IPS-18c (cell line): ENCODE results near the gene TANC1.

Experiments used
- H3K4me3 ChIP-seq: 2 replicates; pipeline ENCODE4 v1.7.0; 2013; ENCODE audit warnings: low read depth, mild to moderate bottlenecking, low read length, moderate library complexity; ENCODE audit not compliant: insufficient read depth
- H3K9me3 ChIP-seq: one replicate; pipeline ENCODE4 v1.6.1; 2013; ENCODE audit warnings: mild to moderate bottlenecking, low read length, moderate library complexity; ENCODE audit not compliant: control insufficient read depth, insufficient read depth

The TANC1 gene

DNA sequence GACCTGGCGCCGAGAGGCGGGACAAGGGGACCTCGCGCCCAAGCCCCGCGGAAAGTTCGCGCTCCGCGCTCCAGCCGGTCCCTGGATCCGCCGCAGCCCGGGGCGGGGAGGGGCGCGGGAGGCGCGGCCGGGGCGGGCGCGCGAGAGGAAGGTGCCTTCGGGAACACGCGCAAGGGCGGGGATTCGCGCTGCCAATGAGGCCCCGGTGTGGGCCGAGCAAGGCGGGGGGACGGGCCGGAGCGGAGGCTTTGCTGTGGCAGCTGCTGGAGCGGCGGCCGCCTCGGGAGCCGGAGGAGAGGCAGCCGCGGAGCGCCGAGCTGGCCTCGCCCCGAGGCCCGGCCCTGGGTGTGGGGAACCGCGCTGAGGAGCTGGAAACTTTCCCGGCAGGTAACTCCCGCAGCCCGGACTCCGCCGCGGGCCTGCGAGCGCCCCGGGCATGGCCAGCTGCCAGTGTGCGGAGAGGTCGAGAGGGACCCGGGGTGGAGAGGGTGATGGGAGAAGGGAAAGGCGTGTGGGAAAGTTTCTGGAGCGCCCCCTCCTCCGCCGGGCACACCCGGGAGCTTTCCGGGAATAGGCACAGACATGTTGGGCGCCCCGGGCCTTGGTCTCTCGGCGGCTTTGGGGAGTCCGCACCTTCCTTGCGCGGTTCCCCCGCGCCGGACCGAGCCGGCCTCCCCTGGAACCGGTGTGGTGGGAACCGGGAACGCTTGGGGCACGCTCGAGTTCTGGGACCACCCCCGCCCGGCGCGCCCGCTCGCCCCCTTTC lies at the start of gene TANC1:
TSS of gene TANC1 (plus strand) at position 245 of the 766 bp plus-strand sequence. CDS start 97,271 bp downstream, outside the sequence.
- H3K9me3 ChIP-seq: no peaks in the 10 kb centered on the region
- H3K4me3 ChIP-seq: peak within 1 kb of the TSS; percentile 75

DNA sequence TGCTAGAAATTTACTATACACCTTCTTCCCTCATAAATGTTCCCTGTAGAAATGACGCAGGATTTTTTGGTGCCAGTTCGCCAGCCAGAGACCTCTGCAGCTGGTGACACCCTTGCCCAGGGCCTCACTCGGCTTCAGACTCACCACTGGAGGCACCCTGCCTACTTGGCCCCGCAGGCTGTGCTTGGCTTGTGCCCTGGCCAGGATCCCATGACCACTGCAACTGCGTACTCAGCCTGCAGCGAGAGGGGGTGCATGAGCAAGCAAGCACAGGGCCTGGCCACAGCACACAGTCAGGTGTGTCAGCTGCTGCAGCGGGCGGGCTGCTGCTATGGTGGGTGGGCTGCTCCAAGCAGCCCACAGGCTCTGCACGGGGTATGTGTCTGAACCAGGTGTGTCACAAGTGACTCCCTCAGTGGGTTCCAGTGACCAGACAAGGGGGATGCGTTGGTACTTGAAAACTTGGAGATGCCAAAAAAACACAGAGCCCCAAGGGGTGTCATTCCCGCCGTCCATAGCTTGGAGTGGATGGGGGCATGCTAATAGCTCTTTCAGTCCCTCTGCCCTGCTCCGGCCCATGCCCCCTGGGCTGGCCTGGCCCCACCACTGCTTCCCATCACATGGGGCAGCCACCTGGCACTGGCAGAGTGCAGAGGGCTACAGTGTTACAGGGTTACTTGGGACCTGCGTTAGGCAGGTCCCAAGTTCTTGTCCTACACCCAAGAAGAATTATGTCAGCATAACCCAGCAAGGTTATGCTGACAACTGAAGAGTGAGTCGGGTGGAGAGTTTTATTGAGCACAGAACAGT lies 46.6 kb upstream of the TANC1 start:
- H3K9me3 ChIP-seq: peaks cover 2% of the 10 kb centered on the region
- H3K4me3 ChIP-seq: no peak overlapping the region

DNA sequence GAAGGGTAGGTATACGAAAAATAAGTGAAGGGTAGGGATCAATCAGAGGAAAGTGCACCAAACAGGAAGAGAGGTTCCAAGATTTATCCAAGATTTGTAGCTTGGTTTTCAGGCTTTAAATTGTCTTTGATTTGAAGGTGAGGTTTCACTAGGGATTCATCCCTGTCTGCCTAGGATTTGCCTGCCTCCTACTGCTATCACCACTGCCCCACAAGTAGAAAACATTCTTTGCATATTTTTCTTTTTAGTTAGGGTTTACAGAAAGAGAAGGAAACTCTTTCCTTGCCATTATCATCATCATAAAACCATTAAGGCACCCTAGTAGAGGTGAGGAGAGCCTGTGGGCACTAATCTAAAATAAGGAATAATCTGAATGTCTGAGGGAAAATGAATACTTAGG lies 45.8 kb upstream of the TANC1 start:
- H3K4me3 ChIP-seq: no peak overlapping the region
- H3K9me3 ChIP-seq: peaks cover 2% of the 10 kb centered on the region

DNA sequence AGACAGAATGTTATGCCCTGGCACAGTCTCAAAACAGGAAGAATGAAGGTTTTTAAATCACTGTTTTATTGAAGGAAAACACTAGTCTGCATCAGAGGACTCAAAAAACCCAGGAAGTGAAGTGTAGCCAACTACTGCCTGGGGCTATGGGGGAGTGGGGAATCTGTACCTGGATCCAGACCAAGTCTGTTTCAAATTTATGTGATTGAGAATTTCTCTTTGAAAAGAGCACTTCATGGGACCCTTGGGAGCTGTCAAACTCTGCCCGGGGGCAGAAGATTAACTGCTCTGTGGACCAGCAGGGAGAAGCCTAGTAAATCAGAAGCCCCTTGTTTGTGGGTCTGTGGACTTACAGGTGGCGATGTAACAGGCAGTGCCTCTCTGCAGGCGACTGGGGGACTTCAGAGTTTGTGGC lies 45.3 kb upstream of the TANC1 start:
- no peak overlapping the region for H3K4me3 ChIP-seq
- peaks cover 2% of the 10 kb centered on the region for H3K9me3 ChIP-seq

DNA sequence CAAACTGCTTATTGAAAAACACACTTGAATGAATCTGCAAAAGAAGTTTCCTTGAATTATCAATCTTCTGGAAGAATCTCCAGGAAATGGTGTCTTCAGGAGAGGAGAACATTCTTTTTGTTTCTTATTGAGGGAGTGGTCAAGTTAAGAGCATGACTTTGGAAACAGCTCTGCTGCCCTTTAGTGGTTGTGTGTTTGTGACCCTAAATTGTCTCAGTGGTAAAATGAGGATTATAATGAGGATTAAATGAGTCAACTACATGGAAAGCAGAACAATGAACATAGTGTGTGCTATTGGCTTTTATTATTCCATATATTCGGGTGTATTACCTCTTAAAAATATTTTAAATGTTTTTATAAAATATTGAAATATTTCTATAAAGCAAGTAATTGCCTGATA lies 44.8 kb upstream of the TANC1 start:
- Histone ChIP-seq H3K9me3 (peaks cover 2% of the 10 kb centered on the region), H3K4me3 (no peak overlapping the region)

DNA sequence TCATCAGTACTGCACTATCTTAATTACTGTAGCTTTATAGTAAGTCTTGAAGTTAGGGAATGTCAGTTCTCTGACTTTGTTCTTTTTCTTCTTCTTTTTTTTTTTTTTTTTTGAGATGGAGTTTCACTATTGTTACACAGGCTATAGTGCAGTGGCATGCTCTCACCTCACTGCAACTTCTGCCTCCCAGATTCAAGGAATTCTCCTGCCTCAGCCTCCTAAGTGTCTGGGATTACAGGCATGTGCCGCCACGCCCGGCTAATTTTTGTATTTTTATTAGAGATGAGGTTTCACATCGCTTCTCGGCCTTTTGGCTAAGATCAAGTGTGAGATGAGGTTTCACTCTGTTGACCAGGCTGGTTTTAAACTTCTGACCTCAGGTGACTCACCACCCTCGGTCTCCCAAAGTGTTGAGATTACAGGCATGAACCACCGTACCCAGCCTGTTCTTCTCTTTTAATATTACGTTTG lies 41.9 kb upstream of the TANC1 start:
- no peaks in the 10 kb centered on the region for H3K9me3 ChIP-seq
- H3K4me3 ChIP-seq: no peak overlapping the region

DNA sequence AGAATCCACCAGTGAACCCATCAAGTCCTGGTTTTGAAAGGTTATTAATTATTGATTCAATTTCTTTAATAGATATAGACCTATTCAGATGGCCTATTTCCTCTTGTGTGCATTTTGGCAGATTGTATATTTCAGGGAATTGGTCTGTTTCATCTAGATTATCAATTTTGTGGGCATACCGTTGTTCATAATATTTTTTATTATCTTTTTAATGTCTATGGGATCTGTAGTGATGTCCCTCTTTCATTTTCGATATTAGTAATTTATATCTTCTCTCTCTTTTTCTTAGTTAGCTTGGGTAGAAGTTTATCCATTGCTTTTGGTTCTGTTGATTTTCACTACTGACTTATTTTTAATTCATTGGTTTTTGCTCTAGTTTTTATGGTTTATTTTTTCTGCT lies 39.9 kb upstream of the TANC1 start:
- Histone ChIP-seq H3K4me3 (no peak overlapping the region), H3K9me3 (no peaks in the 10 kb centered on the region)

DNA sequence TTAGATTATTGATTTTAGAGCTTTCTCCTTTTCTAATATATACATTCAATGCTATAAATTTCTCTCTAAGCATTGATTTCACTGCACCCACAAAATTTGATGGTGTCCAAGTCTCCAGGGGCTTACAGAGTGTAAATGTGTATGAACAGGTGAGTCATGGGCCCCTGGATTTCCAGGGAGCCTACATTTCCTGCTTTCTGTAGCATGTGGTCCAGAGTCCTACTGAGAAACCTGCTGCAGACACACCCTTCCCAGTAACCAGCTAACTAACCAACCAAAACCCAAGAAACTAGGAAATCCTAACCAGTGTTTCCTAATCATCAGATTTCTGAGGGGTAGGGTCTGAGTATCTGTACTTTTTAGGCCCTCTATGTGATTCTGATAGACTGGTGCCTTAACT lies 39.5 kb upstream of the TANC1 start:
- Histone ChIP-seq H3K9me3 (no peaks in the 10 kb centered on the region), H3K4me3 (no peak overlapping the region)

DNA sequence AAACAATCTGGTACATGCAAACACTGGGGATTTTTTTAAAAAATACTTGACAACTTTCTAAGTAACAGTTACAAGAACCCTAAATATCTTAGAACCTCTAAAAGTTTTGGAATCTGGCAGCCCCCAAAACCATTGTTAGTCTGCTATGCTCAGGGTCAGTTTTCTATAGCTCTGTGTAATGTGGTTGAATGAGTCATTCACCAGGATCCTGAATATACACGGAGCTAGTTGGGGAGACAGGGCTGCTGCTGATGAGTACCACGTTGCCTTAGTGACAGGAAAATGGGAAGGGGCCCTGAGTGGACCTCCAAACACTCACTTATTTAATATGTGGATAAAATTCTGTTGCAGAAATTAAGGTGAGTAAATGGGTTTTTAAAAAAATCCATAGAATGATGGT lies 36.9 kb upstream of the TANC1 start:
- Histone ChIP-seq H3K9me3 (no peaks in the 10 kb centered on the region), H3K4me3 (no peak overlapping the region)

DNA sequence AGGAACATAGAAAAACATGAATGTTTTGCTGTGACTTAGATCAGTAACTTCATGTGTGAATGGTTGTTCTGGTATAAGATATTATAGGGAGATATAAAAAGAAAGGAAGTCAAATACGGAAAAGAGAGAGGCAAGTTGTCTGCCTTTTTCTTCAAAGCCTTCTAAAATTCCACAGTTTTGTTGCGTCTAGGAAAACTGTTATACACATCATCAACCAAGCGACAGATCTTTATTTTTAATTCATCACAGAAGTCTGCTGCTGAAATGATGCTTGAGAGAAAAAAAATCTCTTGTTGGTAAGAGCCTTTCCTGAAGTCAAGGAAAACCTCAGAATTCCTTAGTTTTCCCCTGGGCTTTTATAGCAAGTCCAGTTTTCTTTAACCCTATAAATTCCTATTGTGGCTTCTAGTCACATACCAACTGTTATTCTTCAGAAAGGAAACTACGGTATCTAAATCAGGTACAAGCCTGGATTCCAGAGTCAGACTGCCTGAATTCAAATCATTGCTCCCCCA lies 36.3 kb upstream of the TANC1 start:
- H3K9me3 ChIP-seq: no peaks in the 10 kb centered on the region
- no peak overlapping the region for H3K4me3 ChIP-seq

DNA sequence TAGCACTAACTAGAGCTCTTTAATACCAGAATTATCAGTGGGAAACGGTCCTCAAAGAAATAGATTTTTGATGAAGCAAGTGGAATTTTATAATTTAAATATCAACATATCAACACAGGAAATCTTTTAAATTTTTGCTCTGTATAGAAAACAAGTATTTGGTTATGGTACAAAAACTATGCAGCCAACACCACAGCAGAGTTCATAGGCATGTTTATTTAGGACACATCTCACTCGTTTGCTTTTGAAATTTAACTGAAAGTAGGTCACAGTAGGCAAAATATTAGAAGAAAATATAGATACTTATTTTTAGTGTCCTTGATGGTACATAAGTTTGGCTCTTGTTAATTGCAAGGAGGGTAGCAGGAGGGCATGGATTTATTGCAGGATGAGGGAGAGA lies 34.3 kb upstream of the TANC1 start:
- H3K9me3 ChIP-seq: no peaks in the 10 kb centered on the region
- no peak overlapping the region for H3K4me3 ChIP-seq

DNA sequence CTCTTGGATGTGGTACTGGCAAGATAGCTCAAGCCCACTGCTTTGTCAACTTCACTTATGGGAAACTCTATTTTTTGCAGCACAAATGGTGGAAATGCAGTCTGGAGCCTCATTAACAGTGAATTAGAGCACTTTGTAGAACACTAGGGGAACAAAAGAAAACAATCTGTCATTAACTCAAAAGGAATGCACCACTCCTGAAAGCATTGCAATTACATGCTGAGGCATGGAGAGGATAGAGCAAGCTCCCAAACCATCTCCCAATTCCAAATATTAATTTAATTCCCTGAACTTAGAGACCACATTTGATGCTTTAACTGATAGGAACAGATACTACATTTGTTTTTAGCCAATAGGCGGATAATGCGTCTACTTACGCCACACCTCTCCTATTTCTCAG lies 32.8 kb upstream of the TANC1 start:
- Histone ChIP-seq H3K9me3 (no peaks in the 10 kb centered on the region), H3K4me3 (no peak overlapping the region)

DNA sequence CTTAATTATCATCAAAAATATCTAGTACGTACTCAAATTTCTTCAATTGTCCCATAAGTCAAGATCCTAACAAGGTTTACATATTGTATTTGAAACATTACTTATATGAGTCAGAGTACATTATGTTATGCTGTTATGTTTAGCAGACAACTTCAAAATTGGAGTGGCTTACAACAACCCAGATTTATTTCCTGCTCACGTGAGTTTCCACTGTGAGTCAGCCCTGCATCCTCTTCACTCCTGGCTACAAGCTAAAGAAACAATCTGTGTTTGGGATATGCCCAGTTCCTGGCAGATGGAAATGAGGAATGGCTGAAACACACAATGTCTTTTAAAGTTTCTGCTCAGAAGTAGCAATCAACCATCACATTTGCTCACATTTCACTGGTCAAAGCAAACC lies 31.5 kb upstream of the TANC1 start:
- H3K4me3 ChIP-seq: no peak overlapping the region
- H3K9me3 ChIP-seq: no peaks in the 10 kb centered on the region

DNA sequence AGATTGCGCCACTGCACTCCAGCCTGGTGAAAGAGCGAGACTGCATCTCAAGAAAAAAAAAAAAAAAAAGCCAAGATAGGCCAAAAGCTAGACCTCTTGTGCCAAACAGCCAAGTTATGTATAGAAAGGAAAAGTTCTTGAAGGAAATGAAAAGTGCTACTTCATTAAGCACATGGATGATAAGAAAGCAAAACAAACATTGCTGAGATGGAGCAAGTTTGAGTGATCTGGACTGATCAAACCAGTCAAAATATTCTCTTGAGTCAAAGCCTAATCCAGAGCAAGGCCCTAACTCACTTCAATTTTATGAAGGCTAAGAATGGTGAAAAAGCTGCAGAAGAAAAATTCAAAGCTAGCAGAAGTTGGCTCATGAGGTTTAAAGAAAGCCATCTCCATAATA lies 28.1 kb upstream of the TANC1 start:
- Histone ChIP-seq H3K4me3 (no peak overlapping the region), H3K9me3 (no peaks in the 10 kb centered on the region)

DNA sequence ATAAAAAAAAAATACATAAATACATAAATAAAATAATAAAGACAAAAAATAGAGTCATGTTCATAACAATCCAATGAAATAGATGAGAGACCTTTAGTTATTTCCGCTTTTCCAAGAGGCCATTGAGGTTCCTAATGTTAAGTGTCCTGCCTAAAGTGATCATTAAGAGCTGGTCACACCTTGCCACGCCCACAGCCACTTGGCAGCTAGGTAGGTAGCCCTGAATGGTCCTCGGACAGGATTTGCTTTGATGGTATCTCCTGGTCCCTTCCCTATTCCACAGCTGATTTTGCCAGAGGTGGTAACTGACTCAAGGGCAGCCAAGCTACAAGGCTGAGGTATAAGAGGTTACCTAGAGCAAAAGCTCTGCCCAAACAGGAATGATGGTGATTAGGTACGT lies 24.5 kb upstream of the TANC1 start:
- Histone ChIP-seq H3K4me3 (no peak overlapping the region), H3K9me3 (no peaks in the 10 kb centered on the region)

DNA sequence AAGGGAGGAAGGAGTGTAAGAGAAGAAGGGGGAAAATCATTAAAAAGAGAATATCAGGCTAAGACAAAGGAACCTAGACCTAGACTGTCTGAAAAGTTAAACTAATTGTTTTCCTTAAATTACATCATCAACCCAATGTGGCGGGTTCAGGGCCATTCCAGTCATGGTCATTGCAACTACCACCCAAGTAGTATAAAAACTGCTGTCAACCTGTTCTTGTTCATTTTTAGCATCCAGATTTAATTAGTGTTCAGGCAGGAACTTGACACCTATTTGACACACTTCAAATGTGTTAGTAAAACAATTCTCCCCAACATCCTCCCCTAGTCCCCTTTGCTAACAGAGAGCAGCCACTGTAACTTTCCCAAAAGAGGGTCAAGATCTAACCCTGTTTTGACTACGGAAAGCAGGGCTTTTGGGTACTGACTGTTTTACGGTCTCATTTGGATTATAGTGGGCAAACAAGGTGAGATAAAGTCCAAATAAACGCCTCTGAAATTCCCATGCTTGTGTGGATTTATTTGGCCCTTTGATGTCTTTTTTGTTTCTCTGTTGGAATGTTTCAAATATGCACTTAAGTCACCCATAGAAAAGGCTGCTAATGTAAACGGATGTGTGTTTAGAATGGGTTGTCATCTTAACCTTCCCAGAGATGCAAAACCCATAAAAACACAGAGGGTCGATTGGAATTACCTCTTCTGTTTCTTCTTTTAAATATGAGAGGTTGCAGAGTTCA lies 19.3 kb upstream of the TANC1 start:
- H3K9me3 ChIP-seq: no peaks in the 10 kb centered on the region
- no peak overlapping the region for H3K4me3 ChIP-seq

DNA sequence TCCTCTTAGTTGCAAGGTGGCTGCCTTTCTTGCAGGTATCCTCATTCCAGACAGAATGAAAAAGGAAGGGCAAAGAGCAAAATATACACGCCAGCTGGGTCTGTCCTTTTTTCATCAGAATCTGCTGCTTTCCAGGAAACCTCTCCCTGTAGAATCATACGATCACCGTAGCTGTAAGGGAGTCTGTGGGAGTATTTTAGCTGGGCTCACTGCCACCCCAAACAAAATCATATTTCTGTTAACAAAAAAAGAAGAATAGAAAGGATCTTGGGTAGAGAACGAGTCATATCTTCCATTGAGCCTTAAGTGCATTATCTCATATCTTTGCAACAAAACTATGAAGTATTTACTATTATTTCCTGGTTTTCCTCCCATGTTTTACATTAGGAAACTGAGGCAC lies 15.0 kb upstream of the TANC1 start:
- no peak overlapping the region for H3K4me3 ChIP-seq
- H3K9me3 ChIP-seq: peaks cover 3% of the 10 kb centered on the region
